ENCODE data around the gene MORC1. TPM values are rescaled to one million over a fixed set of nuclear protein-coding genes. Genes with fewer than 3 reads are reported as not detected.

The MORC1 gene
- total RNA-seq, 2 experiments from 2014 or later: not detected

GRCh38 chr3:108970561-108970960 lies 147.4 kb downstream of the MORC1 start:
- BruUV-seq (replicated peaks): no TSS peak
- Histone ChIP-seq H3K4me1 (ENCODE audit: insufficient read depth, low read length, poor library complexity, severe bottlenecking) (no peaks in the 10 kb centered on the region), H2AFZ (ENCODE audit: low read length) (no peak overlapping the region), H3K4me2 (ENCODE audit: low read length) (no peak overlapping the region), H3K9me2 (ENCODE audit: insufficient read depth, low read length) (no peaks in the 10 kb centered on the region; the same call in 1 of the 2 replicates), H3K9me3 (ENCODE audit: low read length) (no peaks in the 10 kb centered on the region), H3K27ac (ENCODE audit: low read depth, low read length, poor library complexity, severe bottlenecking) (no peak overlapping the region), H3K36me3 (ENCODE audit: insufficient read depth, low read length) (no peaks in the 10 kb centered on the region), H4K20me1 (ENCODE audit: insufficient read depth, low read length) (no peaks in the 10 kb centered on the region), H3K79me2 (ENCODE audit: insufficient read depth, low read depth, low read length) (no peaks in the 10 kb centered on the region), H3K4me3 (ENCODE audit: low read depth, low read length, poor library complexity, severe bottlenecking) (no peak overlapping the region)
- POLR2A ChIA-PET: interaction anchor here (1.3 kb wide), 1 partner anchor 17 kb away, joined by 3 read pairs; the partner anchor contains the start of gene GUCA1C
- DNase-seq (ENCODE audit: low spot score): no peak
- CTCF ChIA-PET (ENCODE audit: unreplicated experiment): no interaction called here
- intact Hi-C loops (cut with micrococcal nuclease; ENCODE audit: unreplicated experiment): no loop called here
- TF ChIP-seq, protein P1, sequence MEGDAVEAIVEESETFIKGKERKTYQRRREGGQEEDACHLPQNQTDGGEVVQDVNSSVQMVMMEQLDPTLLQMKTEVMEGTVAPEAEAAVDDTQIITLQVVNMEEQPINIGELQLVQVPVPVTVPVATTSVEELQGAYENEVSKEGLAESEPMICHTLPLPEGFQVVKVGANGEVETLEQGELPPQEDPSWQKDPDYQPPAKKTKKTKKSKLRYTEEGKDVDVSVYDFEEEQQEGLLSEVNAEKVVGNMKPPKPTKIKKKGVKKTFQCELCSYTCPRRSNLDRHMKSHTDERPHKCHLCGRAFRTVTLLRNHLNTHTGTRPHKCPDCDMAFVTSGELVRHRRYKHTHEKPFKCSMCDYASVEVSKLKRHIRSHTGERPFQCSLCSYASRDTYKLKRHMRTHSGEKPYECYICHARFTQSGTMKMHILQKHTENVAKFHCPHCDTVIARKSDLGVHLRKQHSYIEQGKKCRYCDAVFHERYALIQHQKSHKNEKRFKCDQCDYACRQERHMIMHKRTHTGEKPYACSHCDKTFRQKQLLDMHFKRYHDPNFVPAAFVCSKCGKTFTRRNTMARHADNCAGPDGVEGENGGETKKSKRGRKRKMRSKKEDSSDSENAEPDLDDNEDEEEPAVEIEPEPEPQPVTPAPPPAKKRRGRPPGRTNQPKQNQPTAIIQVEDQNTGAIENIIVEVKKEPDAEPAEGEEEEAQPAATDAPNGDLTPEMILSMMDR (conservative IDR thresholded peaks at IDR 0.05; ENCODE audit: low read length): no peak
- no peak for TF ChIP-seq EZH2phosphoT487 (IDR thresholded peaks at IDR 0.05; ENCODE audit: borderline replicate concordance, low read depth, low read length)

DNA sequence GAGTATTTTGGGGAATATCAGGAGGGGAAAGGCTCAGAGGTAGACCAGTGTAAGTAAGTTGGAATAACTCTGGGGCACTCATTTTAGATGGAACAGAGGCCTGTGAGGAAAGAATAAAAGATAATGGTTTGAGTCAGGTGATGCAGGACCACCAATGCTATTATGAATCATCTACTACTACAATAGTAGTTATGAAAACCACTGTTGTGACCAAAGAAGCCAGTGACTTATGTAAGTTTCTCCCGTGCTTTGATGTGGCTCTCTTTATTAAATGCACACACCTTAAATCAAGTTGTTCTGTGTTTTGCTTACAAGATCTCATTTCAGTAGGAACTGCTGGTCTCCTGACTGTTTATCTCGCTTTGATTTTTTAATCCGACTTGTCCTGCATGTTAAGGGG lies 151.2 kb downstream of the MORC1 start:
- ChIA-PET CTCF (ENCODE audit: unreplicated experiment) (no interaction called here), POLR2A (no interaction called here)
- no peak for DNase-seq (ENCODE audit: low spot score)
- H2AFZ ChIP-seq (ENCODE audit: low read length): no peak overlapping the region
- no peak overlapping the region for H3K27ac ChIP-seq (ENCODE audit: low read depth, low read length, poor library complexity, severe bottlenecking)
- no peaks in the 10 kb centered on the region for H3K79me2 ChIP-seq (ENCODE audit: insufficient read depth, low read depth, low read length)
- no peaks in the 10 kb centered on the region for H3K4me1 ChIP-seq (ENCODE audit: insufficient read depth, low read length, poor library complexity, severe bottlenecking)
- TF ChIP-seq EZH2phosphoT487 (IDR thresholded peaks at IDR 0.05; ENCODE audit: borderline replicate concordance, low read depth, low read length): no peak
- TF ChIP-seq, protein P1 (conservative IDR thresholded peaks at IDR 0.05; ENCODE audit: low read length): no peak
- no peak overlapping the region for H3K4me3 ChIP-seq (ENCODE audit: low read depth, low read length, poor library complexity, severe bottlenecking)
- H3K9me2 ChIP-seq (ENCODE audit: insufficient read depth, low read length): no peaks in the 10 kb centered on the region; the same call in 1 of the 2 replicates
- no TSS peak for BruUV-seq (replicated peaks)
- no peaks in the 10 kb centered on the region for H3K9me3 ChIP-seq (ENCODE audit: low read length)
- intact Hi-C loops (cut with micrococcal nuclease; ENCODE audit: unreplicated experiment): no loop called here
- no peak overlapping the region for H3K4me2 ChIP-seq (ENCODE audit: low read length)
- no peaks in the 10 kb centered on the region for H3K36me3 ChIP-seq (ENCODE audit: insufficient read depth, low read length)
- no peaks in the 10 kb centered on the region for H4K20me1 ChIP-seq (ENCODE audit: insufficient read depth, low read length)

GRCh38 chr3:108959017-108959416 lies 158.9 kb downstream of the MORC1 start:
- H3K9me3 ChIP-seq (ENCODE audit: low read length): no peaks in the 10 kb centered on the region
- H3K27ac ChIP-seq (ENCODE audit: low read depth, low read length, poor library complexity, severe bottlenecking): no peak overlapping the region
- no peak for DNase-seq (ENCODE audit: low spot score)
- no peaks in the 10 kb centered on the region for H4K20me1 ChIP-seq (ENCODE audit: insufficient read depth, low read length)
- no peaks in the 10 kb centered on the region for H3K79me2 ChIP-seq (ENCODE audit: insufficient read depth, low read depth, low read length)
- intact Hi-C loops (cut with micrococcal nuclease; ENCODE audit: unreplicated experiment): no loop called here
- CTCF ChIA-PET (ENCODE audit: unreplicated experiment): no interaction called here
- POLR2A ChIA-PET: no interaction called here
- H3K4me2 ChIP-seq (ENCODE audit: low read length): no peak overlapping the region
- H3K36me3 ChIP-seq (ENCODE audit: insufficient read depth, low read length): no peaks in the 10 kb centered on the region
- BruUV-seq (replicated peaks): no TSS peak
- H2AFZ ChIP-seq (ENCODE audit: low read length): no peak overlapping the region
- no peak for TF ChIP-seq EZH2phosphoT487 (IDR thresholded peaks at IDR 0.05; ENCODE audit: borderline replicate concordance, low read depth, low read length)
- TF ChIP-seq, protein P1 (conservative IDR thresholded peaks at IDR 0.05; ENCODE audit: low read length): no peak
- H3K9me2 ChIP-seq (ENCODE audit: insufficient read depth, low read length): no peaks in the 10 kb centered on the region
- no peak overlapping the region for H3K4me3 ChIP-seq (ENCODE audit: low read depth, low read length, poor library complexity, severe bottlenecking)
- no peaks in the 10 kb centered on the region for H3K4me1 ChIP-seq (ENCODE audit: insufficient read depth, low read length, poor library complexity, severe bottlenecking)
